IMR-90 (cell line): Measurements from ENCODE around the gene KCNG4. TPM values are rescaled to one million over a fixed set of nuclear protein-coding genes. Genes with fewer than 3 reads are reported as not detected.

Experiments
- ATAC-seq: fragments of 200-7000 bp; cut with Tn5 transposase; 2 replicates; pipeline ENCODE4 v1.9.1; 2020; ENCODE audit warnings: low read depth, mild to moderate bottlenecking, moderate library complexity
- BruUV-seq: library from RNA; stranded (reverse); fragments of 400-500 nt; replicated peaks from 2 replicates; lab custom pipeline; 2021; lab: Mats Ljungman, UMichigan
- CTCF ChIA-PET: fragments of 300-600 bp; formaldehyde crosslinking; extraction: SDS; loops from one replicate; lab custom pipeline; 2021; ENCODE audit warnings: antibody characterized with exemption; lab: Yijun Ruan, JAX
- POLR2A ChIA-PET: fragments of 300-600 bp; sonication (Branson Sonifier 250); formaldehyde crosslinking; loops from one replicate; lab custom pipeline; 2022; ENCODE audit warnings: antibody characterized with exemption; ENCODE audit not compliant: unreplicated experiment; lab: Charles Lee
- DNase-seq: peaks from one replicate; pipeline ENCODE4 v3.0.0; 2013
- H2AFZ ChIP-seq: replicated peaks from 2 replicates; pipeline ENCODE3; 2013; ENCODE audit warnings: low read length, mild to moderate bottlenecking; ENCODE audit not compliant: poor library complexity
- H2AK5ac ChIP-seq: 2 replicates; pipeline ENCODE4 v1.6.1; 2013; ENCODE audit warnings: low read depth, low read length, inconsistent platforms
- H2AK9ac ChIP-seq: replicated peaks from 2 replicates; pipeline ENCODE3; 2013; ENCODE audit warnings: mild to moderate bottlenecking, low read depth, low read length, moderate library complexity; ENCODE audit not compliant: poor library complexity
- H2BK120ac ChIP-seq: 2 replicates; pipeline ENCODE4 v1.6.1; 2013; ENCODE audit warnings: low read depth, low read length, inconsistent platforms
- H2BK15ac ChIP-seq: 3 replicates; pipeline ENCODE4 v1.6.1; 2013; ENCODE audit warnings: low read depth, low read length, inconsistent platforms
- H2BK20ac ChIP-seq: 2 replicates; pipeline ENCODE4 v1.6.1; 2013; ENCODE audit warnings: low read depth, mild to moderate bottlenecking, inconsistent platforms, low read length, moderate library complexity
- H2BK5ac ChIP-seq: 2 replicates; pipeline ENCODE4 v1.6.1; 2013; ENCODE audit warnings: mild to moderate bottlenecking, low read depth, low read length, inconsistent platforms; ENCODE audit not compliant: poor library complexity, severe bottlenecking
- H3K14ac ChIP-seq: replicated peaks from 2 replicates; pipeline ENCODE4 v1.6.1; 2013; ENCODE audit warnings: low read depth, low read length, inconsistent platforms
- H3K18ac ChIP-seq: 2 replicates; pipeline ENCODE4 v1.6.1; 2013; ENCODE audit warnings: low read depth, low read length, control low read depth
- H3K23ac ChIP-seq: 2 replicates; pipeline ENCODE4 v1.6.1; 2013; ENCODE audit warnings: low read depth, low read length, inconsistent platforms
- H3K27ac ChIP-seq: 2 replicates; pipeline ENCODE4 v1.5.1; 2013; ENCODE audit warnings: mild to moderate bottlenecking, control low read depth, low read length; ENCODE audit not compliant: insufficient read depth
- H3K27me3 ChIP-seq: 2 replicates; pipeline ENCODE4 v1.6.1; 2013; ENCODE audit warnings: low read length; ENCODE audit not compliant: control insufficient read depth, insufficient read depth
- H3K36me3 ChIP-seq: 2 replicates; pipeline ENCODE4 v1.6.1; 2013; ENCODE audit warnings: low read length, mixed read lengths; ENCODE audit not compliant: control insufficient read depth, insufficient read depth
- H3K4ac ChIP-seq: 2 replicates; pipeline ENCODE4 v1.6.1; 2013; ENCODE audit warnings: low read depth, low read length, inconsistent platforms
- H3K4me1 ChIP-seq: 2 replicates; pipeline ENCODE4 v1.6.1; 2013; ENCODE audit warnings: low read length, mixed read lengths; ENCODE audit not compliant: control insufficient read depth, insufficient read depth
- H3K4me2 ChIP-seq: 2 replicates; pipeline ENCODE4 v1.6.1; 2013; ENCODE audit warnings: low read depth, mild to moderate bottlenecking, control low read depth, low read length, moderate library complexity
- H3K4me3 ChIP-seq: 2 replicates; pipeline ENCODE4 v1.5.1; 2013; ENCODE audit warnings: low read depth, mild to moderate bottlenecking, control low read depth, low read length, moderate library complexity; ENCODE audit not compliant: insufficient read depth
- H3K56ac ChIP-seq: 2 replicates; pipeline ENCODE4 v1.6.1; 2013; ENCODE audit warnings: low read length, inconsistent platforms; ENCODE audit not compliant: insufficient read depth; ENCODE audit errors: extremely low read depth
- H3K79me1 ChIP-seq, 2 experiments: 2 replicates each; pipeline ENCODE4 v1.6.1; 2013; ENCODE audit warnings: low read length in 2 of 2, inconsistent platforms in 1 of 2, low read depth in 1 of 2
- H3K9ac ChIP-seq: 2 replicates; pipeline ENCODE4 v1.6.1; 2013; ENCODE audit warnings: low read depth, low read length, control low read depth
- H3K9me1 ChIP-seq: 2 replicates; pipeline ENCODE4 v1.6.1; 2013; ENCODE audit warnings: low read length, inconsistent platforms; ENCODE audit not compliant: insufficient read depth
- H3K9me3 ChIP-seq: 2 replicates; pipeline ENCODE4 v1.6.1; 2013; ENCODE audit warnings: low read length; ENCODE audit not compliant: control insufficient read depth, insufficient read depth
- H4K20me1 ChIP-seq: 2 replicates; pipeline ENCODE4 v1.6.1; 2013; ENCODE audit warnings: low read length, inconsistent platforms; ENCODE audit not compliant: insufficient read depth
- H4K5ac ChIP-seq: 2 replicates; pipeline ENCODE4 v1.6.1; 2013; ENCODE audit warnings: mild to moderate bottlenecking, low read depth, low read length, control low read depth
- H4K8ac ChIP-seq, 2 experiments: 2 replicates each; pipeline ENCODE4 v1.6.1; 2013; ENCODE audit warnings: low read depth in 2 of 2, low read length in 2 of 2, control low read depth in 1 of 2, inconsistent platforms in 1 of 2
- H4K91ac ChIP-seq: 2 replicates; pipeline ENCODE4 v1.6.1; 2013; ENCODE audit warnings: low read depth, low read length, inconsistent platforms; ENCODE audit not compliant: insufficient read depth
- BHLHE40 ChIP-seq: fragments of 150-350 bp; IDR thresholded peaks from 2 replicates; pipeline ENCODE4 v1.6.1; 2016; ENCODE audit warnings: mild to moderate bottlenecking, low read depth, low read length
- RFX5 ChIP-seq: IDR thresholded peaks from 2 replicates; pipeline ENCODE4 v1.8.0; 2012; ENCODE audit warnings: low read depth, mild to moderate bottlenecking, low read length, moderate library complexity
- SMC3 ChIP-seq: fragments of 150-350 bp; IDR thresholded peaks from 2 replicates; pipeline ENCODE4 v1.6.1; 2016; ENCODE audit warnings: low read depth, mild to moderate bottlenecking, antibody characterized with exemption, low read length, moderate library complexity
- WGBS, 2 experiments: methylation state at CpG; one replicate each; pipeline versions ENCODE4 v1.1.5 to v1.1.7; 2013; ENCODE audit warnings: missing lambda C conversion rate in 2 of 2; ENCODE audit not compliant: insufficient read length in 1 of 2; ENCODE audit errors: extremely low coverage in 2 of 2; 5-methylcytosine and 5-hydroxymethylcytosine counted together
- dilution Hi-C: fragments of 300-500 bp; cut with HindIII; formaldehyde crosslinking; loops from one replicate; pipeline ENCODE4 v1.14.3; 2018; ENCODE audit warnings: low sequenced_read_pairs; ENCODE audit not compliant: unreplicated experiment
- in situ Hi-C: fragments of 300-500 bp; cut with MboI; formaldehyde crosslinking; loops from 3 replicates; pipeline ENCODE4 v1.14.3; 2019; ENCODE audit warnings: low sequenced_read_pairs, inconsistent platforms, mixed read lengths
- intact Hi-C: fragments of 100-400 bp; cut with micrococcal nuclease; formaldehyde crosslinking; loops from 2 replicates; pipeline ENCODE4 v1.10.0; 2022
- polyA plus RNA-seq, 3 experiments: library from polyadenylated mRNA; depleted of rRNA; stranded (reverse); fragments of >200 nt; gene quantifications; 2 replicates each; pipeline ENCODE4 v1.2.3, GENCODE V29; 2012; ENCODE audit warnings: low replicate concordance in 1 of 3
- total RNA-seq: library from RNA; depleted of rRNA; stranded (reverse); fragments of >200 nt; gene quantifications from 2 replicates; pipeline ENCODE4 v1.2.3, GENCODE V29; 2012

The KCNG4 gene
- total and polyA plus RNA-seq, 2 of the 4 experiments (the other 2 are of a cell fraction): not detected

DNA sequence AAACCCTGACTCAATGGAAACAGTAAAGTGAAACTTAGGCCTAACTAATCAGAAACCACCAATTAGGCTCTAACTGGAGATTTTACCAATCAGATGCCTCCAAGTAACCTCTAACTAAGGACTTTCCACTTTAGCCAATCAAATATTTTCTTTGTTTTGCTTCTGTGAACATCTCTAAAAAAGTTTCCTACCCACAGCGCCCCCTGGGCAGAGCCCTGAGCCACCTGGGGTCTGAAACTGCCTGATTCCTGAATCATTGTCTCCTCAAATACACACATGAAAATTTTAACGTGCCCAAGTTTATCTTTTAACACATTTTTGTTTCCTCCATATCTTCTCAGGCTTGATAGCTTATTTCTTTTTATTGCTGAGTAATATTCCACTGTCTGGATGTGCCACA is 29.8 kb downstream of the KCNG4 start:
- H2BK15ac ChIP-seq: no peak overlapping the region
- TF ChIP-seq RFX5: no peak
- TF ChIP-seq SMC3: no peak
- no peak for TF ChIP-seq BHLHE40
- no peak overlapping the region for H2BK5ac ChIP-seq
- H4K5ac ChIP-seq: no peak overlapping the region
- H3K9me1 ChIP-seq: no peaks in the 10 kb centered on the region
- no peak overlapping the region for H2BK20ac ChIP-seq
- ATAC-seq: peak; percentile 53; the same call in 1 of the 2 replicates
- no peaks in the 10 kb centered on the region for H4K20me1 ChIP-seq
- H3K4me1 ChIP-seq: no peaks in the 10 kb centered on the region
- peaks cover 38% of the 10 kb centered on the region for H3K27me3 ChIP-seq
- in situ Hi-C loops (no loop called here), dilution Hi-C loops (no loop called here), intact Hi-C loops (no loop called here)
- H3K9me3 ChIP-seq: peaks cover 2% of the 10 kb centered on the region; the same call in 1 of the 2 replicates
- H3K56ac ChIP-seq: no peak overlapping the region
- H3K79me1 ChIP-seq: no peaks in the 10 kb centered on the region
- ChIA-PET POLR2A (no interaction called here), CTCF (no interaction called here)
- H2AFZ ChIP-seq: no peak overlapping the region
- DNase-seq: peak; percentile 15
- H3K9ac ChIP-seq: no peak overlapping the region
- H3K27ac ChIP-seq: no peak overlapping the region
- no peak overlapping the region for H3K4me2 ChIP-seq
- H3K23ac ChIP-seq: no peak overlapping the region
- H2AK9ac ChIP-seq: no peak overlapping the region
- H3K36me3 ChIP-seq: no peaks in the 10 kb centered on the region
- H2AK5ac ChIP-seq: no peak overlapping the region
- no CpG with 5 or more reads among the region's 2 CpGs for WGBS, 2 experiments
- no peak overlapping the region for H4K91ac ChIP-seq
- H3K18ac ChIP-seq: no peak overlapping the region
- no peak overlapping the region for H4K8ac ChIP-seq
- no peak overlapping the region for H3K4ac ChIP-seq
- H2BK120ac ChIP-seq: no peak overlapping the region
- no peak overlapping the region for H3K4me3 ChIP-seq
- H3K14ac ChIP-seq: no peak overlapping the region
- no TSS peak for BruUV-seq
